HG03039 (cell line): ENCODE results near the gene GRAP2.
"Not testable (repeated sequence)": the region's sequence is repeated elsewhere in the genome, so short reads cannot be mapped to it uniquely, and the experiment has no call there.

Experiments used
- ATAC-seq: cut with Tn5 transposase; IDR thresholded peaks from one replicate; pipeline ENCODE4 v1.9.1; 2021; ENCODE audit warnings: mild to moderate bottlenecking, moderate library complexity; ENCODE audit not compliant: unreplicated experiment

GRAP2 gene

DNA sequence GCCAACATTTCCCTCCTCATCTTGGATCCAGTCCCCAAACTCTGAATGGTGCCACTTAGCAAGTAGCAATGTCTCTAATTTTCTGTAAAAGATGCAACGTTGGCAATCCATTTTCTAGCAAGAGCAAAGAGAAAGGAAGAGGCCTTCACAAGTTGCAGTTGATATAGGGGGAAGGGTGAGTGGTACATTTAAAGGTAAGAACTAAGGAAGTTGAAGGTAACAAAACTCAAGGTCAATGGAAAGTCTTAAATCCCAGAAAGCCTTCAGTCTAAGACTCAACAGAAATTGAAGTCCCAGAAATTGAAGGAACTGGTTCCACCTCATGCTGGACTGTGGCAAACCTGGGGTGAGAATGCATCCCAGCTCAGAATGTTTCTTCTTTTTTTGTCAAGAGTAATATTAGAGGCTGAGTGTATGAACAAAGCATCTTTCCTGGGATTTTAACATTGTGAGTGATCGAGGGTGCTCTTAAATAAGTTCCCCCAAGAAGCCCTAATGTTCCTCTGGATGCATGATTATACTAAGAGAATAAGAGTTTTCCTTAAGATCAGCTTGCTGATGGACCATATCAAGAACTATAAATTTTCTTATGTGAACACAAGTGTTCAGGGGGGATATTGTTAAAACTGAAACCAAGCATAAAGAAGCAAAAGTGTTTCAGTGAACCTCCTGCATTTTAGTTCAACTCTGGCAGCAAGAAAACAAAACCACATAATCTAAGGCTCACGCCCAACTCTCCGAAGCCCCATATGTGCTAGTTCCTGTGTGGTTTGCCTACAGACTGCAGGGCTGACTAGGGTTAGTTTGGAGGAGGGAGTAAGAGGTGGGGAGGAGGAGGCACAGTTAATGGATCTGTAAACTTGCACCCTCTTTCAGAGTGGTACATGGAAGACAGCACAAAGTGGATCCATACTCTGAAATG lies at the start of gene GRAP2:
GRAP2 (plus strand) TSS at position 779 of the 922 bp plus-strand sequence. CDS start 46,023 bp downstream, outside the sequence.
- no peak for ATAC-seq

DNA sequence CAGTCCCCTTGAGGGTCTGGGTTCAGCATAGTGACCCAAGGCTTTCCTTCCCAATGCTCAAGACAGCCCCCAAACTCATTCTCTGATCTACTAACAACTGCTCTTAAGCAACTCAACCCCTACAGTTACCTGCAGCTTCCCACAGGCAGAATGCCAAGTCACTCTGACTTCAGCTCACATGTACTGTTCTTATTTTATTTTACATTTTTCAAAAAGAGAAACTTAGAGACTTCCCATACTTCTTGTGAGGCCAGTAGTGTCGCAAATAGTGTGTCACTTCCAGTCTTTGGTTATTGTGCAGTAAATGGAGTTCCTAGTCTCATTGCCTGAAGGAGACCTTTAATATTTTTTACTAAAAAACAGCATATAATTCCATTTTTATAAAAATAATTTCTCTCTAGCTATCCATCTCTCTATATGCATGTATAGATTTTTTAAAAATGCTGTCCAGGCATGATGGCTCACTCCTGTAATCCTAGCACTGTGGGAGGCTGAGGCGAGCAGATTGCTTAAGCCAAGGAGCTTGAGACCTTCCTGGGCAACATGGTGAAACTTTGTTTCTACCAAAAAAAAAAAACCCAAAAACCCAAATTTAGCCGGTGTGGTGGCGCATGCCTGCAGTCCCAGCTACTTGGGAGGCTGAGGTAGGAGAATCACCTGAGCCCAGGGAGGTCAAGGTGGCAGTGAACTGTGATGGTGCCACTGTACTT lies 49.1 kb upstream of the GRAP2 start:
- no peak for ATAC-seq

DNA sequence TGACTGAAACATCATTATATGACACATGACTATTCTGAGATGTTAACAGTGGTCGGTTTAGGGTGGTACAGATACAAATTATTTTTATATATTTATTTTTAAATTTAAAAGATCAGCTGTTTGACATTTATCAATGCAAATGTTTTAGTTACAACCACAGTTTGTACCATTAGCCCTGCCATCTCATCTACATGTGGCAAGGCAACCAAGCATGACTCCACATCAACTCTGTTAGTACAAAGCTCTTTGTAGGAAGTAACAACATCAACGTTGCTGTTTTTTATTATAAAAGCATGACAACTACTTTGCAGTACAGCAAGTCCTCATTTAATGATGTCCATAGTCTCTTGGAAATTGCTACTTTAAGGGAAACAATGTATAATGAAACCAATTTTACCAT lies 48.1 kb upstream of the GRAP2 start:
- no peak for ATAC-seq

DNA sequence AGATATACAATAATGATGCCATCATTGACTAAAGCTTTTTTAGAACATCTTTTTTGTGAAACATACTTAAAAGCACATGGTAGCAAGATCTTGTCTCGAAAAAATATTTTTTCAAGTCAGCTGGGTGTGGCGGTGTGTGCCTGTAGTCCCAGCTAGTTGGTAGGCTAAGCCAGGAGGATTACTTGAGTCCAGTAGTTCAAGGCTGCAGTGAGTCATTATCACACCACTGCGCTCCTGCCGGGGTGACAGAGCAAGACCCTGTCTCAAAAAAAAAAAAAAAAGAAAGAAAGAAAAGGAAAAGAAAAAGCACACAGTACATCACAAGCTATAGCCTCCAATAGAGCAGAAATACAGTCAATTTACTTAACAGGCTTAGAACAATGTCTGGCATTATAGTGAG lies 44.3 kb upstream of the GRAP2 start:
- ATAC-seq: no peak

DNA sequence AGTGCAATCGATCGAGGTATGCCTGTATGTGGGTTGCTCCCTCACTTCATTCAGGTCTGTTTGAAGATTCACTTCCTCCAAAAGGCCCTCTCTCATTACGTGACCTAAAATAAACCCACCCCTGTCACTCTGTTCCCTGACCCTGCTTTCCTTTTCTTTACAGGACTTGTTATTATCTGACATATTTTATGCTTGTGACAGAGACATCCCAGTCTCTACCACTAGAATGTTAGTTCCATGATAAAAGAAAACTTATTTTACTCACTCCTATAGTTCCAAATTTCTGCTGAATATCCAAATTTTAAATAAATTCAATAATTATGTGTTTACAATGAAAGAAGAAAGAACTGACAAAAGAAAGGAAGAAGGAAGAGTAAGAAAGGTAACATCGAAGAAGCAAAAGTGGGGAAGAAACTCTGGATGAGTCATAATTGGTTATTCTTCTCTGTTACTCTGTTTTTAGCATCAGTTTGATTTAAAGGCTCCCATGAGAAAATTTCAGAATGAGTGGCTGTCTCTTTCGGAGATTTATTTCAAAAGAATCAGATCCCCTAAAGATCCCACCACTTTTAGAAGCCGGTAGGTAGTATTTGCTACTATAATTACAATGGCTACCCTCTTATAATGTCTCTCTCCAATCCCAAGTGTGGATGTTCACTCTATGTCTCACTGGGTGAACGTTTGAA lies 40.8 kb upstream of the GRAP2 start:
- ATAC-seq: no peak

- ATAC-seq: no peak
Measured at GRCh38 chr22:39868741-39869140, 32.1 kb upstream of the GRAP2 start.

- ATAC-seq: not testable (repeated sequence)
Measured at GRCh38 chr22:39869797-39870196, 31.1 kb upstream of the GRAP2 start.

DNA sequence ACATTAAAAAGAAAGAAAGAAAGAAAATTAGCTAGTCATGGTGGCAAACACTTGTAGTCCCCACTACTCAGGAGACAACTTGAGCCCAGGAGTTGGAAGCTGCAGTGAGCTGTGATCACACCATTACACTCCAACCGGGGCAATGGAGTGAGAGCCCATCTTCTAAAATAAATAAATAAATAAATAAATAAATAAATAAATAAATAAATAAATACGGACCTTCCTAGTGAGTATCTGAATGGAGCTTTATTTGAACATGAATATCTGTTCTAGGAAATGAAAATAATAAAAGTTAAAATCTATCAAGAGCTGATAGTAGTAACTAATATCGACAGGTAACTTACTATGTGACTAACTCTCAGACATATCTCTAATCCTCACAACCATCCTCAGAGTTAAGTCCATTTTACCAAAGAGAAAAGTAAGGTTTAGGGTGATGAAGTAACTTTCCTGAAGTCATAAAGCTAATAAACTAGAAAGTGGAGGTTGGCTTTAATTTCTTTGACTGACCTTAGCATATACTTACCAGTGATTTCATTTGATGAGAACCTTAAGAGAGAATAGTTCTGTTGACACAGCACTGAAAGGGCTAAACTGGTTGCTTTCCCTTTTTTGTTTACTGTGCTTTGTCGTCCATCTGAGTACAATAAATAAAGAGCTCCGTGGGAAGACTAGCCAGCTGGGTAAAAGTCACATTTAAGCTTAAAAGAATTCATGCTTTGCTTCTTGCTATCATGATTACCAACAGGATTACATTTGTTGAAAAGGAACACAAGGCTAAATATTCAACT lies 29.7 kb upstream of the GRAP2 start:
- ATAC-seq: no peak

DNA sequence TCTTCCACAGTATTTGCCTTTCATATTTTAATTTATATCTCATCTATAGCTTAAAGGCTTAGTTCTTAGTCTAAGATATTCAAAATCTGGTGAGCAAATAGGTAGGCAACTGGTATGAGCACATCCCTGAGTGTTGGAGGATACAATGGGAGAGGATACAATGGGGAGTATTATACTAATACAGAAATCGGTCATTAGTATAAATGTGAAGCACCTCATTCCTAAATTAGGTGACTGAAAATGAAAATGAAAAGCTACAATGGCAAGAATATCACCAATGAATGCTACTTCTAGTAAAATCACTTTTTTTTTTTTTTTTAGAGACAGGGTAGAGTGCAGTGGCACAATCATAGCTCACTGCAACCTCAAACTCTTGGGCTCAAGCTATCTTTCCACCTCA lies 28.3 kb upstream of the GRAP2 start:
- ATAC-seq: no peak

- ATAC-seq: no peak
Measured at GRCh38 chr22:39873965-39874364, 26.9 kb upstream of the GRAP2 start.

- not testable (repeated sequence) for ATAC-seq
Measured at GRCh38 chr22:39875176-39875885, 25.6 kb upstream of the GRAP2 start.

DNA sequence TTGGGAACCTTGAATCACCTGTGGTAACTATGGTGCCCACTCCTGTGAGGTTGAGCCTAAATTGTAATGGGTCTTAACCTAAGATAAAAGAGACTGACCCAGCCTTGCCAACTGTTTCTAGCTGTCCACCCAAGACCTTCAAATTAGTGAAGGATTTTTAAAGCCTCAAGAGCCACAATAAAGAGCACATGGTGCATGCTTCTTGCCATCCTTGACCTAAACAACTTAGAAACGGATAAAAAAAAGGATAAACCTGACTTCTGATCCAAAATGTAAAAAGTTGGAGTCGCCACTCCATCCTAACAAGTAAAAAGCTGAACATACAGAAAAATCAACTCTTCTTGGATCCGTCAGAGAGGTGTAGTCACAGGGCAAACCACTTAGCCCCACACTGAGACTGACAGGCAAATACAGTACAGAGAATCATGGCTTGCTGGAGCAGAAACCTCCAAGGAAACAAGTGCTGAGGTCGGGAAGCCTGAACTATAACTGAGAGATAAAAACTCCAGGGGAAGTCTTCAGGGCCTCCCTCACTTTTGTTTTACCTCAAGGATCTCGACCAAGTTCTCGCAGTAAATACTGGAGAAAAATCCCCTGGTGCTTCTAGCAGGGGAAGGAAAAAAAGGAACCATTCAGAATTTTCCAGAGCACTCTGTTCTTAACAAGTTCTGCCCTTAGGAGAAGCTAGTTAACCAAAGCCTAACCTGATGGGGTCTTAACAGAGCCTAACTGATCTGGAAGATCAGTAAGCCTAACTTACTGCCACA lies 23.6 kb upstream of the GRAP2 start:
- ATAC-seq: no peak

DNA sequence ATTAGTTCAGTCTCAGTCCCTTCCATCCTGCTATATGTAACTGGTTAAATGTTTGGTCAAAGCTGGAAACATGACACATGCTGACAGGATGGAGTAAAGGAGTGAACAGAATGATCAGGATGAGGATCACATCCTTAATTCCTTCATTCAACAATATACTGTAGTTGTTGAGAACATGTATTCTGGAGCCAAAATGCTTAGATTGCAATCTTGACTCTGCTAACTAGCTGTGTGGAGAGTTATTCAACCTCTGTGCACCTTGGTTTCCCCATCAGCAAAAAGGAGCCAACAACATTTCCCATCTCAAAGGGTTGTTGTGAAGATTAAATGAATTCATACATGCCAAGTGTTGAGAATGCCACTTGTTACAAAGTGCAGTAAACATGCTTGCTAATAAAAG lies 20.2 kb upstream of the GRAP2 start:
- no peak for ATAC-seq

DNA sequence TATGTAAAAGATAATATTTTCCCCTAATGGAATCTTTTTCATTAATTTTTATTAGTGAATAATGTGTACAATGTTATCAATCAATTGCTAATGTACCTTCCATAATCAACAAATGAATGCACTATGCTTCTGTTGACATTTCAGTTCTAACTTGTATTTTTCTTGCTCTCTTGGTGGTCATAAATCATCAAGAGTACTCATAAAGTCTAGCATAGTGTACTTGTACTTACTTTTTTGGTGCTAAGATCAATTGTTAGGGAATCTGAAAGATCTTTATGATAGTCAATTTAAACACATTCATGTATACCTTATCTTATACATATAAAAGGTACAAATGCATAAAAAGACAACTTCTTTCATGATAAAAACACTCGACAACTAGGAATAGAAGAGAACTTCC lies 17.8 kb upstream of the GRAP2 start:
- no peak for ATAC-seq

DNA sequence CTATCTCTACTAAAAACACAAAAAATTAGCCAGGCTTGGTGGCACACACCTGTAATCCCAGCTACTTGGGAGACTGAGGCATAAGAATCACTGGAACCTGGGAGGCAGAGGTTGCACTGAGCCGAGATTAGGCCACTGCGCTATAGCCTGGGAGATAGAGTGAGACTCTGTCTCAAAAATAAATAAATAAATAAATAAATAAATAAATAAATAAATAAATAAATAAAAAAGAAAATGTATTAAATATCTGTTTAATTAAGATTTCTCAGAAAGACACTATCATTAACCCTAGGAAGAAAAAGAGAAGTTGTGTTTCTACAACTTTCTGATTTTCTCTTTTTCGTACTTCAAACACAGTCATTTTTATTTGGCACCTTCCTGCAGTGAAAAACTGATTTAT lies 11.0 kb upstream of the GRAP2 start:
- ATAC-seq: not testable (repeated sequence)

GRCh38 chr22:39893526-39893925 lies 7.4 kb upstream of the GRAP2 start, which contains the start of gene ENTHD1:
Gene ENTHD1, minus strand, starts transcription at chr22:39893760. Its CDS starts 6,012 bp downstream, at chr22:39887748.
- no peak for ATAC-seq

DNA sequence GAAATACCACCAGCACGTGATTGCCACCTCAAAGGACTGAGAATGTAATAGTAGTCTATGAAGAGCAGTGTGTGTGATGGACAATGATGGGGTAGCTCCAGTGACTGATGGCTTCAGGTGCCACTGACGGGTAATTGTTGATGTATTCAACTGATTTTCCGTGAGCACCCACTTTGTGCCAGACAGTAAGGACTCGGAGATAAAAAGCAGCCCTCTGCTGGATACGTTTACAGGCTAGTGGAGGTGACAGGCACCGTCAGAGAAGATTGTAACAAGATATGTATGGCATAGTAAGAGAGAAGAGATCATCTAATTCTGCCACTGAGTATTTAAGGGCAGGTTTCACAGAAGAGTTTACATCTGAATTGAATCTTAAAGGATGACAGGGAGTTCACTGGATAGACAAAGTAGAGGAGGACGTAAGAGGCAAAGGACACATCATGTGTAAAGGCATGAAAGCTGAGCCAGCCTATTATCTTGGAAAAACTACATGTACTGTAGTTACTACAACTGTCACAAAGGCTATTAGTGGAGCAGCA lies 6.3 kb upstream of the GRAP2 start:
- ATAC-seq: no peak

GRCh38 chr22:39895682-39896081 lies 5.2 kb upstream of the GRAP2 start:
- ATAC-seq: no peak
